Ramos (cell line): ENCODE measurements around the gene CLSTN2.

Experiments used
- in situ Hi-C: fragments of 300-500 bp; cut with MboI; formaldehyde crosslinking; loops from one replicate; pipeline ENCODE4 v1.14.3; 2022; ENCODE audit warnings: low sequenced_read_pairs; ENCODE audit not compliant: unreplicated experiment

CLSTN2 gene

DNA sequence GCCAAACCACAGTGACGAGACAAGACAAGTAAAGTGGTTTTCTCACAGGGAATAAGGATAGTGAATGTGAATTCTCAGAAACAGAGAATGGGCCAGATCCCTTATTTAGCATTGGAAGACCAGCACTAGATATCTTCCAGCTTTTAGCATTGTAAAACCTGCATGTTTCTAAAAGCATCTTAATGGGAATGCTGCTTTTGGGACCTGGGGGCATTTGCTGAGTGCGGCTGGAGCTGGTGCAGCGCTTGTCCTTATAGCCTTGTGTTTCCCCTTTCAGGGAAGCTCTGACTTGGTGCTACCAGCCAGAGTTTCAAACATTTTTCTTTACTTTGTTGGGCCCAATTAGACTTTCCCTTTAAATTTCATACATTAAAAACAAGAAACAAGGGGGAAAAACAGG lies 52.9 kb downstream of the CLSTN2 start:
- in situ Hi-C loops = no loop called here

DNA sequence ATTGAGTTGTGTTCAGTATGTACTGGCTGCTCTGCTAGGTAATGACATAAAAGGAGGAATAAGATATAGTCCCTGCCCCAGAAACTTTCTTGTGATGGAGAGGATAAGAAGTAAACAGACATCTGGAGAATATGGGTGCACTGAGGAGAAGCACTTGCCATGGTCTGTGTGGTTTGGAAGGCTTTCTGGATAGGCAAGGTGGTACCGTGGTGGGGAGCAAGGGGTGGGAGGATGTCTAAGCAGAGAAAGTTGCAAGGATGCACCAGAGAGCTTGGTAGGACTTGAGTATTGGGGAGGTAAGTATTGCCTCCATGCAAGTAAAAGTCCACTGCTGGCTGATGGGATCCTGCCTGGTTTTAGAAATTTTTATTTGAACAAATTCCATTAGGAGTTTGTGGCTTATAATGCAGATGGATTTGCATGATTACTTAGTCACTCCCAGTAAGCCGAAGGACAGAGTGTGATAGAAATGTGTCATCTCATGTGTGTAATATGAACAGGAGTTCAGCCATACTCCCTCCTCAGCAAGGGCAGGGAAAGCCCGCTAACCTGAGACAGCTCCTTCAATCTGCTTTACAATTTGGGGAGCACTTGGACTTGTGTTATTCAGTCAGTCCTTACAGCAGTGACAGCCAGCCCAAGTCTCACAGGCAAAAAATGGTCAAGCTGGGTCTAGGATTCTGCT lies 53.6 kb downstream of the CLSTN2 start:
- in situ Hi-C loops = no loop called here

DNA sequence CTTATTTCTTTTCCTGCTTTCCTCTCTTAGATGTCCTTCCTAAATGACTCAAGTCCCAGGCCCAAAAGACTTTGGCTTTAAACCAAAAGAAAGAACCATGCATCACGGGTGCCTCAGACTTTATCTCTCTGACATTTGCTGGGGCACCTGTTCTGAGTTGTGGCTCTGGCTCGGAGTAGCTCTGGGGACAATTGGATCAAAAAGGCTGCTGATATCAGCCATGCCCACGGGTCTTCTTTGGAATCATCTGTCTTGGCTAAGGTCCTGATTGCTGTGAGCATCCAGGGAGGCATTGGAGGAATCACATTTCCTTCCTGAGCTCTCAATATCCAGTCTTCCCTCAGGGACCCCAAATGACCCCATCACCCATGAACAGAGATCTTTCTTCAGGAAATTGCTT lies 59.9 kb downstream of the CLSTN2 start:
- in situ Hi-C loops = no loop called here

DNA sequence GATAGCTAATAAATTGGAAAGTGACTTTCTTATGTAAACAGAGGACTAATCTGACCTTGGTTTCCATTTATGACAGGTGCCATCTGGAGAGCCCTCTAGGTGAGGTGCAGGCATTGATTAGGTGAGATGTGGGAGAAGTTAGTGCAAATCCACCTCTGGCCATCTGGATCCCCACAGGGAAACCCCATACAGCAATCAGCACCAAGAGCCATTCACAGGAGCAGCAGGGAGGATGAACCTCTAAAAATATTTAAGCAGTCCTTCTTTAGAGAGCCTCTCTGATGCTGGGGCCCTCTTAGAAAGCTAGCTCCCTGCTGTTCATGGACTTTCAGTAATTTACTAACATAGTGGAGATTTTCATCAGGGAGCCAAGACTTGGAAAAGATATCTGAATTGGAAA lies 69.3 kb downstream of the CLSTN2 start:
- in situ Hi-C loops = no loop called here

DNA sequence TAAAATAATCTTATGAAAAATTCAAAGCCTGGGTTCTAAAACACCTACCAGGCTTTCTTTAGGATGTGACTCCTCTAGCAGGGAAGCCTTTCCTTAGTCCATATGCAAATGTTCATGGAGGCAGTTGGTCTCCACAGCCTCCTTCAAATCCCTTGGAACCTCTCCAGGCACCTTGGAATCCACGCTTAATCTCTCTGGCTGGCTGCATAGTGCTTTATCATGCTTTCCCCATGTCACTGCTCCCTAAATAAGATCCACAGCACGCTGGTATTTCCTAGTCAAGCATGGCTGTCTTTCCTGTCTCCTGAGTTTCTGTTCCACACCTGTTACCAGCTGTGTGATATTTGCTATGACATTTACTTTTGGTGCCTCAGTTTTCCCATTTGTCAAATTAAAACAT lies 71.3 kb downstream of the CLSTN2 start:
- in situ Hi-C loops = no loop called here

DNA sequence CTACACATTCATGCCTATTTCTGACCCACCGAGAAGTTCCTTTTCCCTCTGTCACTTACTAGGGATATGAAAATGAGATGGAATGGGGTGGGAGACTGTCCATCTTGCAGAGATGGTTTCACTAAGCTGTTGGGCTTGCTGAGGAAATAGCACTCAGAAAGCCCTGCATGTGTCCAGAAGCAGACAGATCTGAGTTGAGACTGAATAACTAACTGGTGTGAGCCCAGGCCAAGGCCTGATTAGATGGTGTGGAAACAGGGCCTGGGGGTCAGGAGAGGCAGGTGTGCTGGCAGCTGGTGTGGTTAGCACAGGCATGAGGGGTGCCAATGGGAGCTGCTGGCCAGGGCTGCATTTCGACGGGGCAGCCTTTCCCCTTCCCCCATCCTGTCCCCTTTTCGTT lies 72.1 kb downstream of the CLSTN2 start:
- in situ Hi-C loops = no loop called here

DNA sequence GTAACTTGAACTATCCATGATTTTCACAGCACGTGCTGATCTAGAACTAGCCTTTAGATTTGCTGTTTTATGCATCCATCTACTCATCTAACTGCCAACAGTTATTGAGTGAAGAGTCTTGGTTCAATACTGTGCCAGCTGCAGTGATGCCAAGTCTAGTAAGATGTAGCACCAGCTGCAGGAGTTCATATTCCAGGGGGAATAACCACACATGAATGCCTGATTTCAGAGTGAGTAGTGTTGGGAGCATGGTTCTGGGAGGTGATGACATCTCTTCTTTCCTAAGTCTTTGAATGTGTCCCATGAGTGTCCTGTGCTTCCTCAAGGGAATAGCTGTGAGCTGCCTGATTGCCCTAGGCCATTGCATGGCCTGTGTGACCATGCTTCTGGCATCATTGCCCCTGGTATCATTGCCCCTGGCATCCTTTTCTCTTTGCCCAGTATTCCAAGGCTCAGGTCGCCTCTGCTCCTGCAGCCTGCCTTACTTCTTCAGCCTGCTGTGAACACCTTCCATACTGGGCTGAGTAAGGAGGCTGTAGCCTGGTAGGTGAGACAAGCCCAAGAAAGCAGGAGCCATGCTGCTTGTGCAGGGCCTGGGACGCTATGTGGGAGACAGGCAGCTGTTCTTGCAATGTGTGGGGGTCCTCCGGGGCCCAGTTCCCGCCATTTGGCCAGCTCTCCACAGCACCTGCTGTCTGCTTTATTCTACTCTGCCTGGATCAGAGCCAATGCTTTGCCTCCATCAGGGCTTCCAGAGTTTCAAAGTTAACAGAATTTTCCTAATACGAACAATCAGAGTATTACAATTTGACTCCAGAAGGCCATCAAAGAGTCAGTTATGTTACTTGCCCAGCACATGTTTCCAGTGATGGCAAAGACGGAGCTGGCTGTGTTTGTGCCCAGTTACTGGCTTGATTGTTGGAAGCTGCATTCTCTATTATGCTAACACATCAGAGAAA lies 73.2 kb downstream of the CLSTN2 start:
- in situ Hi-C loops = no loop called here

DNA sequence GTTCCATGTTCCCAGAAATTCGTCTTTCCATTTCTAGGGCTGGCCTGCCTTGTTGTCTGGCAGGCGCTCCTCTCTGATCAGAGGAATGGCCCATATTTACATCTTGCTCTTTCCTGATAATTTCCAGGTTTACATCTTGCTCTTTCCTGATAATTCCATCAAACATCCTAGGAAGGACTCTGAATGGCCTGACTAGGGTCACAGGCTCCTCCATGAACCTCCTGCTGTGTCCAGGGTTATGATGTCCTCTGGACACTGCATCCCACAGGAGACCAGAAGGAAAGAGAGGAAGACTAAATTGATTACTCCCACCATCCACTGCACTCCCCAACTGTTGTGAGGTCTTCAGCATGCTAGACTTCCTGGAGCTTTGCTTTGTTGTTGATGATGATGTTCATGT lies 75.4 kb downstream of the CLSTN2 start:
- in situ Hi-C loops = no loop called here

DNA sequence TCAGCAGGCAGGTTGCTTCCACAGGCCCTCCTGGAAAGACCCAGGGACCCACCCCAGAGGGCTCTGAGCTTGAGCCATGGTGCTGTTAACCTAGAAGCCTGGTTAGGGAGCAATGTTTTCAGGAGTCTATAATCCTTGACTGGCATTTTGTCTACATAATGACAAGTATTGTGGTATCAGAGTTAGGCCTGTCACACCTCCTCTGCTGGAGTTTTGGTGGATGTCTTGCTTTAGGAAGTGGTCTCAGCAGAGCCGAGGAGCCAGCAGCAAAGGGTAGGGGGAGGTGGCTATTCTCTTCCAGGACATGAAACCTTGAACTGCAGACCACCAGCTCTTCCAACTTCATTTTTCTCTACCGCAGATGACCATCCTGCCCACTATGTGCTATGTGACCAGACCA lies 76.1 kb downstream of the CLSTN2 start:
- in situ Hi-C loops = no loop called here

DNA sequence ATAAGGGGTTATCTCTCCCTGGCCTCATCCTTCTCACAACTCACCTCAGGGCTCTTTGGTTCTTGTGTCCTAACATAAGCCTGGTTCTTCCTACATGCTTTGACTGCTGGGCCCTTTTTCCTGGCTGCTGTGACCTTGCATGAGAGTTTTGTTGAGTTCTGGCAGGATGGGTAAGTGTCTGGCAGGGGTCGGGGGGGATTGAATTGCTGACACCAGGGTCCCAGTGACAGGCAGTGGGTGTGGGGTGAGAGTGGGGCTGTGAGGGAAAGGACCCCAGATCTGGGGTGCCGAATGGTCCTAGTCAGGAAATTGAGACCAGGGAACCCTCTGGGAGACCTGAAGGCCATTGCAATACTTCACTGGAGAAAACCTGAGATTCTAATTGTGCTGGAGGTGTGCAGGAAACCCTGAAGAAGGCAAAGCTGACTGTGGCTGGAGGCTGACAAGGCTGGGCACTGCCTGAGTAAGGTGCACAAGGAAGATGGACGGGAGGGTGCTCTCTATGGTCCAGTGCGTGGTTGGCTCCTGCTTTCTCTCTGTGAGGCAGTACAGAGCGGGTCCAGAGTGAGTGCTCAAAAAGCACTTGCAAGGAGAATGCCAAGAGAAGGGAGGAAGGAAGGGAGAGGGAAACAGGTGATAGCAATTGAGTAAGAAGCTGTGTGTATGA lies 76.8 kb downstream of the CLSTN2 start:
- in situ Hi-C loops = no loop called here

DNA sequence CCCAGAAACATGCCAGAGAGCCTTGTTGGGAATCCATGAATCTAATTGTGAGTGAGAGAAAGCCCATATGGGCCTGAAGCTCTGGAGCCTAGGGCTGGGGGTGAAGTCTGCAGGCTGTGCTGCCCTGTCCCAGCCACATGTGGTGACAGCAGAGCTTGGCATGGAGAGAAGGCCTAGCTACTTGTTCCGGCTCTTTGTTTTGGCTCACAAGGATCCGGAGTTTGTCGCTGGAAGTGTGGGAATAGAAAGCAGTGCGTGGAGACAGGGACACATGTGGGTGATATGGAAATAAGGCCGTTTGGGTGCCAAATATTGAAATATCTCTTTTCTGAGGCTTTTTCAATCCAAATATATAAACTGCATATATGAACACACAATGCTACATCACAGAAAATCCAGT lies 78.2 kb downstream of the CLSTN2 start:
- in situ Hi-C loops = no loop called here

DNA sequence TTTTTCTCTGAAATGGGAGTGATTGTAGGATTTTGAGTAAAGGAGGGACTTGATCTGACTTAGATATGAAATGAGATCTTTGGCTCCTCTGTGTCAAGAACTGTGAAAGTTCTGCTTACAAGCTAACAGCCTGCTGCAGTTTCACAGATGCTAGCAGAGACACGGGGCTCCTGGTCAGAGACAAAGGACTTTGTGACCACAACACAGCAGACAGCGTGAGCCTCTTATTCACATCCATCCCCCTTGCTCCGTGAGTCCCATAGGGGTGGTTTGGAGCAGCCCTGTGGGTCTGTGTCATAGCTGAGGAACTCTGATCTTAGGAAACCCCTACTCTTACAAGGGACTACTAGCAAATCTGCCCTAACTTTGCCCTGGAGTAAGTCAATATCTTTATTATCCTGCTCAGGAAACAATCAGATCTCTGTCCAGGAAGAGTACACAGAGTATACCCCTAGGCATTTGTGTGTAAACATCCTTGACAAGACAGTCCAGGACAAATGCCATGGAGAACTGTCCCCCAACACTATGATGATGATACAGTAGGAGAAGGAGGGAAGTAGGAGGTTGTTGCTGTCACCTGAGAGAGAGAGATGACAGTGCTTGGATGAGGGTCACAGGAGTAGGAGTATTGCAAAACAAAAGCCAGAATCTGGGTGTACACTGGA lies 80.0 kb downstream of the CLSTN2 start:
- in situ Hi-C loops = no loop called here

DNA sequence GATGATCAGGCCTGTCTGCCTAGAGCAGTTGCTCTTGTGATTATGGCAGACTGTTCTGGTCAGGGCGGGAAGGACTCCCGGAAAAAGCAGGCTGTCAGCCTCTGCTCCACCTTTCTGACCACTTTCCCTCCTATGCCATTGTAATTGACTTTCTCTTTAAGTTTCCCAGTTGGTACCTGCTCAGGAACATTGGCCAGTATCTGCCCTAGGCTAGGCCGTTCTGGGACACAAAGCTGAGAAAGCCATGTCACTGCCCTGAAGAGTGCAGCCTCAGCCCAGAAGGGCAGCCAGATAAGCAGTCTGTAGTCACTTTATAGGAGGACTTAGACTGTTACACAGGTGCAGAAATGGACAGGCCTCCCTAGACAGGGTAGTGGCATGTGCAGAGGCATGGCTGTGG lies 80.8 kb downstream of the CLSTN2 start:
- in situ Hi-C loops = no loop called here

DNA sequence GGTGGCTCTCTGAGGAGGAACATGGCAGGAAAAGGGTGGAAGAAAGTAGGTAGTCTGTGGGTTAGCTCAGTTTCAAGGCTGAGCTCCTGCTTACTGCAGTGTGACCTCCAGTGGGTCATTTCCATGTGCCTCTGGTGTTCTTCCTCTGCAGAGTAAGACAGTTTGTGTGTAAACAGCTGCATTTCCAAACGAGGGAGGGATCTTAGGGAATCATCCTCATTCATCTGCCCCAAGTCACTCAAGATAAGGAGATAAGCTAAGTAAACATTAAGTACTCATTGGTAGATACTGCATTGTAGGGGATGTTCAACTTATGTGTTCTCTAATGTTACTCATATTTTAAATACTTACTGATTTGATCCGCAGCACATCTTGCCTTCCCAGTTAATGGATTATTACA lies 83.6 kb downstream of the CLSTN2 start:
- in situ Hi-C loops = no loop called here

DNA sequence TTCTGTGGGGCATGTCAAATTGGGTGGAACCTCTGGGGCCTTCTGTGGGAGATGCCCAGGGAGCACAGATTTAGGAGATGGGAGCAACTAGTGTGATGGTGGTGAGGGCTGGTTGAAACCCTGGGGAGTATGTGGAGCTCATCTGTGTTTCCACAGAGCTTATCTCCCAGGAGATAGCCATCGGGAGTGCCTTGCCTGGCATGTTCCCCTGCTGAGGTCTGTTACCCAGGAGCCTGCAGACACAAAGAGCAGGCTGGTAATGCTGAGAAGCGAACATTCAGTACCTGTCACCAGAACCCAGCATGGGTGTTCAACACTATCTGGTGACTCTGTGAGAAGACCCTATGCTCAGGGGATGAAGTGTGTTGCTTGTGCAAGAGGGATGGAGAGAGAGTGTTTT lies 85.0 kb downstream of the CLSTN2 start:
- in situ Hi-C loops = no loop called here

DNA sequence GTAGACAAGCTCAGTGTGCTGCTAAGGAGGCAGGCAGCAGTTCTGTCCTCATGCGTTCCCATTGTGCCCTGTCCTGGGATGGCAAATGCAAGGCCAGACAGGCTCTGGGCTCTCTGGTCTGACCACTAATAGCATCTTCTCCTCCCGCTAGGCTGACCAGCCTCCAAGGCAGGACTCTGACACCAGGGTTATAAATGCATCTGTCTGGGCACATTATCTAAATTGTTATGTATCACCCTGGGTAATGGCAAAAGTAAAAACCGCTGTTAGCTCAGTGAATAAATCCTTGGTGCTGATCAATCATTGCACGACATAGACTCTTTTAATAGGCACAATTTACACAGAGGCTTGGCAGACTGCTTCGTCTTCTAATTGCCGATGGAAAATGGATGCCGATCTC lies 85.6 kb downstream of the CLSTN2 start:
- in situ Hi-C loops = no loop called here

DNA sequence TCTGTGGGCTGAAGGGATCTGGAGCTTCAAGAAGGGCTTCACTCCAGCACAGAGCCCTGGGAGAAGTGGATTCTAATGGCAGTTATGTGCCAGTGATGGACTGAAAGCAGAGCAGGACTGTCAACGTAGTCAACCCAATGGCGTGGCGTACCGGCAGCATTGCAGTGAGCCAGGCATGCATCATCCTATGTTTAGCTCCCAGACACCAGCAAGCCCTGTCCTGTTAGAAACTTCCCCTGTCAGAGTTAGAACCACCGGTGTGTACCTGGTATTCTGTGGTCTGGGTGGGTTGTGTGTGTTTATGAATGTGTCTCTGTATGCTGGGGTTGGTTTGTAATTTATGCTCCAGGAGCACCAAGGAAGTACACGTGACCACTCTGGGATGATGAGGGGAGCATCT lies 86.3 kb downstream of the CLSTN2 start:
- in situ Hi-C loops = no loop called here

DNA sequence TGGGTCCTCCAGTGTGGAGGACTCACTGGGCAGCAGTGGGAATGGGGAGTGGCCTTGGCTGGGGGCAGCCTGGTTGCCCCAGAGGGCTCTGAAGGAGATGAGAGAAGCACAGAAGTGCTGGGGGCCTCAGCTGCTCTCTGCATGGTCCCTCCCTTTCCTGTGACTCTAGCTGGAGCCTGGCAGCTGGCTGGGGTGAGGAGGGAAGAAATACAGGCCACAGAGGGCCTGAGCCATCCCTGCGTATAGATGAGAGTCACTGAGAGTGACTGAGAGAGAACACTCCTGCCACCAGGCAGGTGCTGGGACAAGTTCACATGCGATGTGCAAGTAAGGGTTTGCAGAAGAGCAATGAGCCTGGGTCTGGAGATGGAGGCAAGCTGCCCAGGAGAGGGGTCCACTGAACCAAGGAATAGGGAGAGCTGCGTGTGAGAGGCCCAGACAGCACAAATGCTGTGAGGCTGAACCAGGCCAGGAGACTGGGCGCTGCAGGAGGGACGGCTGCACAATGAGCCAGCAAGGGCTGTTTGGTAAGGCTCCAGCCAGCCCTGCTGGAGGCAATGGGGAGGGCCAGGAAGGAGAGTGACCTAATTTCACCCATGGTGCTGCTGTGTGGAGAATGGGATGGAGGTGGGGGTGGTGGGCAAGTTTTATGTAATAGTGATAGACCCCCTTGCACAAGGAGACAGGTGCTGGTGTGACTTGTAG lies 87.2 kb downstream of the CLSTN2 start:
- in situ Hi-C loops = no loop called here

DNA sequence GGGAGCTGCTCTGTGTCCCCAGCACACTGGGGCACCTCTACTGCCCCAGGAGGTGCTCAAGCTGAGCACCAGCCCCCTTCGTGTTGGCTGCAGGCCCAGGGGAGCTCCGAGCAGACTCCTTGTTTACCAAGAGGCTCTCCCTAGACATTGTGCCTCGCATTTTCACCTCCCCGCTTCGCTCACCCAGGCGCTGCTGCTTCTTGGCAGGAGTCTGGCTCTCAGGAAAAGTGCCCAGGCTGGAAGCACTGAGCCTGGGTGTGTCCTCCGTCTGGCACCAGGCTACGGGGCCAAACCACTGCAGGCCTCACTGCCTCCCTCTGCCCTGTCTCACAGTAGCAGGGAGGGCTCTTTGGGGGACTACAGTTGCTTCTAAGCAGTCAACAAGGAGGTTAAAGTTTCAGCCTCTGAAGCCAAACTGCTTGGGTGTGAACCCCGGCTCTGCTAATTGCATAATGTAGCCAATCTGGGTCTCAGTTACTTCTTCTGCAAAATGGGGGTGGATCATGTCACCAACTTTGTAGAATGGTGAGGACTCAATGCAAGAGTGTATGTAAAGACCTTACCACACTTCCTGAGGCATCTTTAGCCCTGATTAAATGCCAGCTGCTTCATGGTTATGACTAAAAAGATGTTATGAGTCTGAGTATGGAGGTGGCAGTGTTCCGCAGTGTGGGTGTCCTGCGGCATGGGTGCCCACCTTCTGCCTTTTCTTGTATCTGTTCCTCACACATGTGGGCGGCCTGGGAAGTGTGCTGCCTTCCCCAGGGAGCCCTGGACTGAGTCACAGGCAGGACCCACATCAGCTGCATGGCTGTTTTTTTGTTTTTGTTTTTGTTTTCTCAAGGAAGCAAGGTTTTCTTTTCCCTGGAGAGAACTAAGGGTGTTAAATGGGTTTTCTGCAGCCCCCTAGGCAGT lies 88.9 kb downstream of the CLSTN2 start:
- in situ Hi-C loops = no loop called here
